Activated CD8-positive, alpha-beta memory T cell treated with anti-CD3 and anti-CD28 coated beads, Interleukin-2, amount 50 U/mL, for 1 hour (primary cell): ENCODE data around the gene POLR3B.

ENCODE experiments used
- DNase-seq: peaks from one replicate; pipeline ENCODE4 v3.0.0-alpha.2; 2020; ENCODE audit errors: extremely low read depth

Gene POLR3B

DNA sequence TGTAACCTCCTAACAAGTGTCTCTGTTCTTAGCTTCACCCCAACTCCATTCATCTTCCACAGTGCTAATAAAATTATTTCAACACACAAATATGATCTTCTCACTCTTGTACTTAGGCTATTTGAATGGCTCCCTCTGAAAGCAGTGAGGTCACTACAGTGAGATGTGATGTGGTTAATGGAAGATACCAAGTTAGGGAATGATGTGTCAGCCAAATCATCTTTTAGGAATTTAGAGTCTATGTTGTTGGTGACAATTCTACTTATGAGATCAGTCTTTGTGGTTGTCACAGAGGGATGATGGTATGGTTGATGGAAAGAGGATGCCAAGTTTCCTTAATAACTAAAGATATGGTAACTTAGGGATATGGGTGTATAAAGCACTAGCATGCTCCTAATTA lies 57.6 kb downstream of the POLR3B start:
- DNase-seq: no peak

DNA sequence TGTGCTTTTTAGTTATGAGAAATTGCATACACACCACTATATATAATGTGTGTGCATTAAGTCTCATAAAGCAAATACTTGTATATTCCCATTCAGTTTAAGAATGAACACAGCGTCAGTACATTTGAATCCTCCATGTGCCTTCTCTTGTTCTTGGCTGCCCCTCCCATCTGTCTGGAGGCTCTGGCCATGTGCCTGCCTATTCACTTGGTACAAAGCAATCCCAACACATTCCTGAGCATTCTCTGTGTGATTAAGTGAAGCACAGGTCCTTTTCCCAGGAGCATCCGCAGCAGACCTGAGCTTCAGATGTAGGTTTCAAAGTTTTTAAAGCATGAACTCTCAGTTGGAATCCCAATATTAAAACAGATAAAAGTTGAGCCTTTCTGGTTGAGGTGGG lies 58.7 kb downstream of the POLR3B start:
- DNase-seq: no peak

DNA sequence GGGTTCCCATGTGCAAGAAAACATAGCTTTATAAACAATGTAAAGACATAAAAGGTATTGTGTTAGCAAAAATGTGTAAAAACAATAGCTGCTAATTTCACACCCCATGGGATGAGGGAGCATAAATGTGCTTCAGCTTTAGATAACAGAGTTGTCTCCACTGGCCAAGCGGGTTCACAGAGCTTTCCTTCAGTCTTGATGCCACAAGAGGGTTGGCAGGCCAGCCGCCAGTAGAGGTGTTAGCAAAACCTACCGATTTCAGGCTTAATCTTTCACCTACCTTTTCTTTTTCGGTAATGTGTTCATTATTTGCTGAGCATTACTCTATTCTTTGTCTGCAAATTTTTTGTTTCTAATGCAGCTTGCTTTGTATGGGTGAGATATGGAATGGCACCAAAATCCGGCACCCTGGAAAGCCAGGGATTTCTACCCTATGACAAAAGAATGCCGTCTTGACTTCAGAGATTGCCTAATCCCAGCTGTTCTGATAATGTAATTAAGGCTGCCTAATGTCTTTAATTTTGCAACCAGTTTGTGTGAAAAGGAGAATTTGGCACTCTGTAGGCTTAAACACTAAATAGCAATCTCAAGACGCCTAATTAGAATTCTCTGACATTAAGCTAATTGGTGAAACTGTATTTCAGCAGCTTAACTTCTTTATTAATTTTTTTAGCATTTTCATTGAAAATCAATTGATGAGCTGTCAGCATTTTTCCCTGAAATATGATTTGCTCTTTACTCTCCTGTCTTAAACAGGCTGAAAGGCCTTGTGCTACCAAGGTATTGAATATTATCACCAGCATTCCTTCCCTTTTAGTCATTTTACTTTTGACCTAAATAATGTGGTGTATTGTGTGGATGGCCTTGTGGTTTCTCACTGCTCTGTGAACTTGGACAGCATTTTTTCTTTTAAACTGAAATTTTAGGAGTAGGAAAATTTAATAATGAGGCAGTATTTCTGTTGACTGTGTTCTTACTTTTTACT lies 60.7 kb downstream of the POLR3B start:
- DNase-seq: no peak

DNA sequence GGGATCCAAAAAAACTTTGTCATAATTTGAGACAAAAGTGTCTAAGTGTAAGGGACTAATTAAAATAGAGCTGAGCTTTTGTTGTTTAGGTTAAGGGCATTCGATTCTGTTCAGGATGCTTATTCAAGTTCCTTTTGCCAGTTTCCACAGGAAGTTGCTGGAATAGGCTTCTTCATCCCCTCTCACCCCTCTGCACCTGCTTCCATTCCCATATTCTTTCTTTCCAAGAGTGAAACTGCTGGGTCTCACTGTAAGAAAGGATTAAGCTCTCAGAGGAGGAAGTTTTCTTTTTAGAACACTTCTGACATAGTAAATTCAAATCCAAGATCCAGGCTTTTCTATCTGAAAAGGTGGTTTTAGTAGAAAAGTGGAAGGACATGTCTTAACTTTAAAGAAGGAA lies 61.4 kb downstream of the POLR3B start:
- no peak for DNase-seq

DNA sequence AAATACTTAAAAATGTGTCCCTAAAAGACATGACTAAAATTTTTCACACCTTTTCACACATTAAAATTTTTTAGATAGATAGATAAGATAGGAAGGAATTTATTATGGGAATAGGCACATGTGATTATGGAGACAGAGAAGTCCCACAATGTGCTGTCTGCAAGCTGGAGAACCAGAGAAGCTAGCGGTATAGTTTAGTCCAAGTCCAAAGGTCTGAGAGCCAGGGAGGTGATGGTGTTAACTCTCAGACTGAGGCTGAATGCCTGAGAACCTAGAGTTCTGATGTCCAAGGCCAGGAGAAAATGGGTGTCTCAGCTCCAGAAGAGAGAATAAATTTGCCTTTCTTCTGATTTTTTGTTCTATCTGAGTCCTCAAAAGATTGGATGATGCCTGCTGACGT lies 65.7 kb downstream of the POLR3B start:
- no peak for DNase-seq

DNA sequence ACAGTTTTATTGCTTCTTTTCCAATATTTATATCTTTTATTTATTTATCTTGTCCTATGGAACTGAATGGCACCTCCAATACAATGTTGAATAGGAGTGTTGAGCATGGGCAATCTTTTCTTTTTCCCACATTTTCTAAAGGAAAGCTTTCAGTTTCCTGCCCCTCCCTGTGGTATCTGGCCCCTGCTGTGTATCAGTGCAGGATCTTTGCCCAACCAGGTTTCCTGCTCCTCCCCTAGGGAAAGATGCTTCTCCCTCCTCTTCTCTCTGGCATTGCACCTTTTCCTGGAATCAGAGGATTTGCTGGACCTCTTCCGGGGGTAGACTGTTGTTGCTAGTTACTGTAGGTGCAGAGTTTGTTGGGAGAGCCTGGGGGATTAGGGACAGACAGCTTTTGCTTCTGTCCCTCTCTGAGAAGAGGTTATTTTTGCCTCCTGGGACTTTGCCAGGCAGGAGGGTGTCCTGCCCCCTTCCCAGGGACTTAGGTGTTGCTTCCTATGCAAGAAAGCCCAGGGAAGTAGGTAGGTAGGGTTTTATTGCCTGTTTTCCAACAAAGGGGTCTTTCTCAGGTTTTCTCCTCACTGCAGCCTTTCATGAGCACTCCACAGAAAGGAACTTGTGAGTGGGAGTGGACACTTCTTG lies 67.6 kb downstream of the POLR3B start:
- DNase-seq: no peak

DNA sequence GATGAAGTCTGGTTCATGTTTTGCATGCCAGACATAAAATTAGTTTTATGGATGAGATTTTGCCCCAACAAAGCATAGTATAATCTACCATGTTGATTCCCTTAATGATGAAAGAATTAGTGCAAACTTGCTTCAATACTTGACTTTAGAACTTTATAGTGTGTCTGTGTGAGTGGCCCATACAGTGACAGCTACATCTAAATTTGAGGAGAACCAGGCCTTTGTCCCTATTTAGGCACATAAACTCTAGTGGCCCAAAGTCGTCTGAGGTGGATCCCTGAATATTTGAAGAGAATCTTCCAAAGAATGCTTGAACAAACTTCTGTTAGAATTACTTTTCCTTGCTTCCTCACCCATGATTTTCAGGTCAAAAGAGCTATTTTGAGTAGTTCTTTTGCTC lies 70.4 kb downstream of the POLR3B start:
- no peak for DNase-seq

DNA sequence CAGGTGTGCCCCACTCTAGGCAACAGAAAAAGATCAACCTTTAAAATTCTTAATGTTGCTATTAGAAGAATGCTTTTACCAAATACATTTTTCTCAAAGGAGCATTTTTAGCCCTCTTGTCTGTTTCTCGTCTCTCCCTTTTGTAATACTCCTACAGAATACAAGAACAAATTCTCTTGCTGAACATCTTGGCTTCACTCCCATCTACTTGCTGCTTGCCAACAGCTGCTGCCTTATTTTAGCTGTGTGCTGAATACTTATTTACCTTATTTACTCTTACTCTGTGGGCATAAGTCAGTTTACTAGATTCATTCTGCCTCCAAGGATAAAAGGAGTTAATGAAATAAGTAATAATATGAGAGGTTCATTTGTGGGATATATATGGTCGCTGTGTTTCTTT lies 70.8 kb downstream of the POLR3B start:
- DNase-seq: no peak

DNA sequence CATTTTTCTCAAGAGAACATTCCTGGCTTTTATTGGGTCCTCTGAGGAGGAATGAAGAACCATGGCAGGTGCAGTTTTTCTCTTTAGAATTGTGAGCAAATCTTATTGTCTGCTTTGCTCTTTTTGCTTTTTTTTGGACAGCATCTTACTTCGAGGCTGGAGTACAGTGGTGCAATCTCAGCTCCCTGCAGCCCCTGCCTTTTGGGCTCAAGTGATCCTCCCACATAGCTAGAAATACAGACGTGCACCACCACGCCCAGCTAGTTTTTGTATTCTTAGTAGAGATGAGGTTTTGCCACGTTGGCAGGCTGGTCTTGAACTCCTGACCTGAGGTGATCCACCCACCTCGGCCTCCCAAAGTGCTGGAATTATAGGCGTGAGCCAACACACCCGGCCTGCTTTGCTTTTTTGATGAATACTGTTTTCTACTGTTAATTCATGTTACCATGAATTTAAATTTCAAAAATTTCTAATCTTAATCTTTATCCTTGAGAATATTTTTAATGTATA lies 71.5 kb downstream of the POLR3B start:
- DNase-seq: no peak

DNA sequence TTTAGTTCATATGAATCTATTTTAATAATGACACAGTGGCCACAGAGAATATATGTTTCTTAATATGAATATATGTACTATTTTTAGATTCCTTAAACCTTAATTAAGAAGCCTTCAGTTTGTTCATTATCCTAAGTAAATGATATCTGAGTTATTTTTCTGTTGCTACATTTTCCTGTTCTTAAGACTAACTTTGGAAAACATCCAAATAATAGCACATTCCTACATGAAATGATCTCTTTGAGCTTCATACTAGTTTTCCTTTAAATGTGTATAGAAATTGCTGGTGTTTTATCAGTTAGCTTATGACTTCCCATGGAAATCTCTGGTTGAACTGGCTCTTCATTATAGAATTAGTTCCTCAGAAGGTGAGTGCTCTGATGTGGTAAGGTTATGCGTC lies 72.1 kb downstream of the POLR3B start:
- DNase-seq: no peak

DNA sequence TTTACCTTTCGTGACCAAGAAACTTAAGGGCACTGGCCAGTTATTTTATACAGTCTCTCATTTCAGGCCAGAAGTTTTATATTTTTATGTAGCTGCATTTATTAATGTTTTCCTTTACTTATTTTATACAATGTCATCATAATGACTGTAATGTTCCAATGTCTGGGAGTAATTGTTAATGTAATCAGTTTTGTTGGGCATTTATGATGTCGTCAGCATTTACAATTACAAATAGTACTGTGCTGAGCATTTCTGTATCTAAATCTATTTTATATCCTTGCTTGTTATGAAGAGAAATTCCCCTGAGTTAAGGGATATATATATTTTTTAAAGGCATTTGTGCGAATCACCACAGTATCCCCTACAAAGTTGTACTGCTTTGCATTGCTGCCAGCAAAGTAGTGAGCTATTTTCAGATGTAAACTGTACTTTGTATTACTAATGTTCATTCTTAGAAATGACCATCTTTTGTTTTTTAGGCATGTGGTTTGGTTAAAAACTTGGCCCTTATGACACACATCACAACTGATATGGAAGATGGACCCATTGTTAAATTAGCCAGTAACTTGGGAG lies 74.4 kb downstream of the POLR3B start:
- DNase-seq: no peak

DNA sequence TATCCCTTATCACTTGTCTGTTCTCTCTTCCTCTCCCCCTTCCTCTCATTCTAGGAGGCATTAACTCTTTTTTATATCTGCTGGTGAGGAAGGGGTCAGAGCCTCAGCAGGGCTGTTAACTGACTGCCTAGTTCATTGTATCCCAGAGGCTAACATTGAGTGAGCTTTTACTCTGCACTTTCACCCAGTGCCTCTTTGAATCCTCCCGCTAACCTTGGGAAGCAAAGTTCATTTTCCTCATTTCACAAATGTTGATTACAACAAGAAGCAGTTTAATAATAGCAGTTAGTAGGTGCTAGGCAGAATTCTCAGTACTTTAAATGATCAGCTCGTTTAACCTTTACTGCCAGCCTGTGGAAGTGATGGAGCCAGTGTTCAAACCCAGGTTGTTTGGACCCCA lies 75.5 kb downstream of the POLR3B start:
- DNase-seq: no peak

DNA sequence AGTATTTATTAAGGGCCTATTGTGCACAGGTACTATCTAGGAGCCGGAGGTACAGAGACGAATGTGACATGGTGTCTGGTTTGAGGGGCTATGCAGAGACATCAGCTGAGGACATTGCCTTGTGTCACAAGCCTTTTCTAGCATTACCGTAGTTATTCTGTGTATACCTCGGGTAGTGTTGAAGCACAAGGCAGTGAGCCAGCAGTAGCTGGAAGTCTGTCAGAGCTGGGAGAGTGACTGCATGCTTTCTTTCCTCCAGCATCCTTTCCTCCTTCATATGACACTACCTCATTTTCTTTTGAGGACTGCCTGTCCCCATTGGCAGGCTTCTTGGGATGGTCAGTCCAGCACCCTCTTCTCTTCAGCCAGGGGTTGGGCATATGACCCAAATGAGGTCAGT lies 77.0 kb downstream of the POLR3B start:
- no peak for DNase-seq

DNA sequence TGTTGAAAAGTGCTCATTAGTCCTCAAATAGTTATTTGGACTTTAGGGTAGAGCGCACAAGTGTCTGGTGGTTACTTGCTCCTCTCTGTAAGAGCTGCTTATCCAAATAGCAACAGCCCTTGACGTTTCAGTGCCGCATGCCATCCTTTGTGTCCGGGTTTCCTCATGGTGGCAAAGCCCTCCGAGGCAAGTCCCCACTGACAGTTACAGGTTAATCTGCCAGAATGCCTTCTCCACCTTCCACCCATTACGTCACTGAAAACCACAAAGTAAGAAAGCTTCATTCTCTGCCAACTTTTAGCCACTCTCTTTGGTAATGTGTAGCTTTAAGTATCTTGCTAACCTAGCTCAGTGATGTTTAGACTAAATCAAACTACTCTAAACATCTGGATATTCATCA lies 78.6 kb downstream of the POLR3B start:
- DNase-seq: no peak

DNA sequence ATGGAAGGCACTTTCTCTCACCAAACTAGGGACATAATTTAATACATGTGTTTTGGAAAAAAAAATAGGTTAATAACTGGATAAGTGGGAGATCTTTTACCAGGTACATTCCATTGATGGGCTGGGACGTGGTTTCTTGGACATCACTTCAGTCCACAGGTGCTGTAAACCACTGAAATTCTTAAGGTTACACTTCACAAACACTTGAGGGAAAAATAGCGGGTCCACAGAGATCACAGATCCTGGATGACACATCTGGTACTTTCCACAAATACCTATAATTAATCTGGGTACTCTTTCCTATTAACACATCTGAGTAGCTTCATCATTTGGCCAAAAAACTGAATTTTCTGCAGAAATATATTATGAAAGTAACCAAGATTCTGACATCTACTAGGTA lies 85.0 kb downstream of the POLR3B start:
- DNase-seq: no peak

DNA sequence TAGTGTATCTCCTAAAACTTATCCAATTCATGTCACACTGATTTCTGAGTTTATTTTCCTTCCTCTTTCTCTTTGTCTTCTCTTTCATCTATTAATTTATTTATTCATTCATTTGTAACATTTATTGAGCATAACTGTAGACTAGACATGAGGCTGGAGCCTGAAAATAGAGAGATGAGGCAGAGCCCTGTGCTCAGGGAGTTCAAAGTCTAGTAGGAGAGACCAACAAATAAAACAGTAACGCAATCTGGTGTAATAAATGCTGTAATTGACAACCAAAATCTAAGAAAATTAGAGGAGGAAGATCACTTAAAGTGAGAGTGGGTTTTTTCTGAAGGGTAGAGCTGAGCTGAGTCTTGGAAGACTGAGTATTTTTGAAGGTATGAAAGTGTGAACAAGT lies 87.5 kb downstream of the POLR3B start:
- no peak for DNase-seq

DNA sequence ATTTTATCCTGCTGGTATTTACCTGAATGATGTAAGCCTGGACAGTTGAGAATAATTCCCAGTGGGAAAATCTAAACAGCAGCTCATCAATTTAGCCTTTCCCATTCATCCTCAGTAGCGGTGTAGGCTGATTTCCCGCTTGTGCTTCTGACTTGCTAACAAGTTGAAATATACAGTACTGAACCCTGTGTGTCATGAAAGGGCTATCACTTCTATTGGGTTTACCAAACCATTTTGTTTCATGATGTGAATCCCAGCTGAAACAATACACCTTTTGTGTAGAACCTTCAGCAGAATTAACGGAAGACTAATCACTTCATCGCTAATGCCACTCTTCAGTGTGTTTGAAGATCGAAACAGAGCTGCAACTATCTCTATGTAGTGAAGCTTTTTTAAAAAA lies 88.4 kb downstream of the POLR3B start:
- DNase-seq: no peak

DNA sequence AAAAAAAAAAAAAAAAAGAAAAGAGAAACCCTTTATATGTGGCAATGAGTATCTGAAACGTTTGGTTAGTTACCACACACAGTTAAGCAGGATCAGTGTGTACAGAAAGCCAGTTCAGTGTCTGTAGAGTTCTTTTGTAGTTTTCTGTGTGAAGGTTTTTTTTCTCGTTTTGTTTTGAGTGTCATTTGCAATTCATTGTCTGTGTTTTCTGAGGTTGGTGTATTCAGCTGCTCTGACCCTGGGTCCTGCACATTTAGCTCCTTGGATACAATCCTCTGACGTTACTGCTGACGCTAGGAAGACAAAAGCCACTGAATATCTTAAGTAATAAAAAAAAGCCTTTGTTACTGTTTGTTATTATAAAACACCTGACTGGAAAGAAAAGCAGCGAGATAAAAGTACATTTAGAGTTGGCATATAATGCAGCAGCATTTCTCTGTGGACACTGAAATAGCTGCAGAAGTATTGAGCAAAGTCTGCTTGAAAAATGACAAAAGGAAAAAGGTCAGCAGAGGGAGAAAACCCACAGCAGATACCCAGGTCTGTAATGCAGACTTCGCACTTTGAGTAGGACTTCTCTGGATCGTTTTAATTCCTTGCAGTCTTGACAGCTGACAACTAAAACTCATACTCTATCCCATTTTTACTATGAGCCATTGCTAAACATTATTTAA lies 89.0 kb downstream of the POLR3B start:
- DNase-seq: no peak

DNA sequence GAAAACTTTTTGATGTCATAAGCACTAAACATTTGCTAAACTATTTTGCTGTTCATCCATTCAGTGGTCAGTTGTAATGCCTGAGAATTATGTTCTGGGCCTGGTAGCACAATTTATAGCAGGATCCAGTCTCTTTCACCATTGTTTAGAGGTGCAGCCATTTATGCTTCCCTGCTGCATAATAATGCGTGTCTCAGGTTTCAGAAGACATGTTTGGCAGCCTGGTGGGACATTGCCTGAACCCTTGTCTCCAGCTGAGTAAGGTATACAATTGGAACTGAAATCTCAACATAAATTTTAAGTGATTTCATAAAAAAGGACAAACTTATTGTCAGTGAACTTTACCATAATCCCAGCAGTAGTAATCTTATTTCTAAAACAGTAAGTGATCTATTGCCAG lies 94.8 kb downstream of the POLR3B start:
- no peak for DNase-seq

DNA sequence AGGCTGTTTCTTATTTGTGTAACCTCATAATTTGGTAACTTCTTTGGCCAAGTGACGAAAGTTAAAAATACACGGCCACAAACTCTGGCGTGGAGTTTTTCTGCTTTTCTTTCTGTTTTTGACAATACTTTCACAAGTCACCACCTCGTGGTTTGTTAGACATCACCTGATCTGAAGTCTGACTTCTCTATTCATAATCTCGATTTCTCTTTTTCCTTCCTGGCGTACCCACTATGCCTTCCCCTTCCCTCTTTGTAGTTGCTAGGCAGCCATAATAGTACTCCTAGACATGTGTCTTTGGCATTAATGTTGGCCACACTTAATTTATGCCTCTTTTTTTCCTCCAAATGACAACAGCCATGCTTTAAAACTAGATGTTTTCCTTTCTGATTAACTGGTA lies 97.6 kb downstream of the POLR3B start:
- no peak for DNase-seq

DNA sequence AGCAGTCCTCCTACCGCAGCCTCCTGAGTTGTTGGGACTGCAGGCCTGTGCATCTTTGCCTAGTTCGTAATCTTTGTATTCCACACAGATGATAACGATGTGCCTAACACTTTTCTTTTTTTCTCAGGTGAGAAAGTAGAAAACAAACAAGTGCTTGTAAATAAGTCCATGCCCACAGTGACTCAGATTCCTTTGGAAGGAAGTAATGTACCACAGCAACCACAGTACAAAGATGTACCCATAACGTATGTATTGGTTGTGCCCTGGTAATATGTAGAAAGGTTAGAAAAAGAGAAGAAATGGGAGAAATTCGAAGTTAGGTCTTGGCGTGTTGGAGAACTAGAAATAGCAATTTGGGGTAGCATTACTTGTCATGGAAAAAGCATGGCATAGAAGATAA lies 101.6 kb downstream of the POLR3B start:
- DNase-seq: no peak

DNA sequence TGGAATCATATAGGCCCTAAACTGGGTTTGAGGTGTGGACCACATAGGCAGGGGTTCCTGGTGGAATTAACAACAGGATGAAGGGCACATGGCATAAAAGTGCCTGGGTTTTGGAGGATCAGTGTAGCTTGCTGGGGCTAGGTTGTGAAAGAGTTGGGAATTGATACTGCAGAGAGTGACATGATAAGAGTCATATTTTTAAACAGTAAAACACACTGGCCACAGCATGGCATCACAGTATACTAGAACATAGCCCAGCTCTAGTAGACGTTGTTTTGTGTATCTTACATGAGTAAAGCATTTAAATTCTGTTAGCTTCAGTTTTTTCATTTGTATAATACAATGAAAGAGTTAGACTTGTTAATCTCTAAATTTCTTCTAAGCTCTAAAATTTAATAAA lies 102.0 kb downstream of the POLR3B start:
- DNase-seq: no peak
